ENCODE results near the gene FAM107B. TPM values are rescaled to one million over a fixed set of nuclear protein-coding genes. Genes with fewer than 3 reads are reported as not detected.
"Not testable (repeated sequence)": the region's sequence is repeated elsewhere in the genome, so short reads cannot be mapped to it uniquely, and the experiment has no call there.

The FAM107B gene
- total and polyA plus RNA-seq, 7 experiments from 2014 or later, result 167 to 236 (median 211) TPM

DNA sequence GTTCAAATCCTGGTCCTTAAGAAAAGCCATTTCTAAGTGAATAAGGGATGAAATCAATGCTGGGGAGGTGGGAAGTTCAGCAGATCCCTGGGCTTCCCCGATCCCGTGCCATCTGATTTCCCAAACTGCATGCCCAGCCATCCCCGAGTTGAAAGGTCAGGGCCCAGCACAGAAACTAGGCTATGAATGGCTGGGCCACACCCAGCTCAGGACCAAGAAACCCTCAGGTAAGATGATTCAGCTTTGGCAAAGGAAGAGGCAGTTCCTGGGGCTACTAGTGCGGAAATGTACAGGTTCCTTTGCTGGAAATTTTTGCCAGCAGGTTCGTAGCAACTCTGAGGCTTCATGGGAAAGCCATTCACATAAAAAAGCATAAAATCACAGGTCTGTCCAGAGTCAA lies 182.7 kb downstream of the FAM107B start:
- no peak for ATAC-seq
- POLR2A ChIA-PET, result interaction anchor here (0.7 to 20.1 kb wide), 2 partner anchors 25 to 58 kb away, joined by 3 to 429 read pairs; no protein-coding TSS in a partner anchor
- Mint-ChIP-seq H3K4me1 (peaks cover 38 to 92% (median 84%) of the 10 kb centered on the region in 7 donors), H3K36me3 (peaks cover 7 to 33% (median 29%) of the 10 kb centered on the region in 5 donors), H3K27me3 (no peaks in the 10 kb centered on the region), H3K27ac (peak overlapping the region in 8 of 9 donors; percentile 44 to 99 (median 74)), H3K9me3 (peaks cover 0 to 6% (median 0%) of the 10 kb centered on the region in 11 donors), H3K4me3 (peak overlapping the region in 4 of 10 donors; percentile 16 to 25 (median 22))
- Histone ChIP-seq H3K27me3 (ENCODE audit: control insufficient read depth in 2 of 2, insufficient read depth in 2 of 2, low read length in 2 of 2) (no peaks in the 10 kb centered on the region), H3K36me3 (ENCODE audit: control insufficient read depth in 2 of 3, insufficient read depth in 3 of 3, low read length in 3 of 3) (peaks cover 0 to 12% (median 0%) of the 10 kb centered on the region in 3 experiments), H3K4me1 (ENCODE audit: control insufficient read depth in 2 of 2, insufficient read depth in 2 of 2, low read length in 2 of 2) (peaks cover 39 to 40% of the 10 kb centered on the region in 2 donors), H3K4me3 (ENCODE audit: low read length) (no peak overlapping the region), H3K27ac (ENCODE audit: low read depth, low read length) (no peak overlapping the region), H3K9me3 (ENCODE audit: control insufficient read depth in 2 of 3, low read length in 3 of 3) (no peaks in the 10 kb centered on the region)
- intact Hi-C loops (cut with micrococcal nuclease), result no loop called here
- CTCF ChIA-PET, result no interaction called here
- DNase-seq, result no peak

DNA sequence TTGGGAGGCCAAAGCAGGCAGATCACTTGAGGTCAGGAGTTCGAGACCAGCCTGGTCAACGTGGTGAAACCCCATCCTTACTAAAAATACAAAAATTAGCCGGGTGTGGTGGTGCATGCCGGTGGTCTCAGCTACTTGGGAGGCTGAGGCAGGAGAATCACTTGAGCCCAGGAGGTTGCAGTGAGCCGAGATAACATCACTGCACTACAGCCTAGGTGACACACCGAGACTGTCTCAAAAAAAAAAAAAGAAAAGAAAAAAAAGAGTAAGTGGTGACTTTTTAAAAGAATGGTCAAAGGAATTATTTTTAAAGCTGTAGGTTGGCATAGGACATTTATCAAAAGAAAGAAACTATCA lies 185.8 kb downstream of the FAM107B start:
- ATAC-seq; H3K9me3 ChIP-seq (ENCODE audit: control insufficient read depth in 2 of 3, low read length in 3 of 3); H3K27me3 Mint-ChIP-seq; H3K36me3 ChIP-seq (ENCODE audit: control insufficient read depth in 2 of 3, insufficient read depth in 3 of 3, low read length in 3 of 3); H3K9me3 Mint-ChIP-seq; H3K27me3 ChIP-seq (ENCODE audit: control insufficient read depth in 2 of 2, insufficient read depth in 2 of 2, low read length in 2 of 2); H3K4me3 ChIP-seq (ENCODE audit: low read length): not testable (repeated sequence)
- Histone ChIP-seq H3K4me1 (ENCODE audit: control insufficient read depth in 2 of 2, insufficient read depth in 2 of 2, low read length in 2 of 2) (peaks cover 67 to 70% of the 10 kb centered on the region in 2 donors), H3K27ac (ENCODE audit: low read depth, low read length) (peak overlapping the region; percentile 83)
- DNase-seq, result peak in 1 of 9 donors; percentile 6
- peak overlapping the region; percentile 96 to 100 (median 99) for H3K27ac Mint-ChIP-seq
- peaks cover 0 to 18% (median 5%) of the 10 kb centered on the region in 5 donors for H3K36me3 Mint-ChIP-seq
- intact Hi-C loops (cut with micrococcal nuclease), result loop anchor here (1.0 to 5.0 kb wide), 5 partner anchors 13 to 248 kb away; partner anchors contain the start of genes CDNF (in 2 of the 2), HSPA14 (in 2 of the 2) and MSANTD7 (in 2 of the 2)
- peak overlapping the region; percentile 76 to 88 (median 84) for H3K4me3 Mint-ChIP-seq
- ChIA-PET POLR2A (interaction anchor here (1.4 to 20.1 kb wide), 8 partner anchors 9 to 134 kb away, joined by 3 to 429 read pairs (median 10); no protein-coding TSS in a partner anchor), CTCF (interaction anchor here (0.7 to 1.7 kb wide), 4 partner anchors 24 to 517 kb away, joined by 3 to 7 read pairs (median 3); no protein-coding TSS in a partner anchor)
- H3K4me1 Mint-ChIP-seq, result peaks cover 46 to 92% (median 87%) of the 10 kb centered on the region in 7 donors

DNA sequence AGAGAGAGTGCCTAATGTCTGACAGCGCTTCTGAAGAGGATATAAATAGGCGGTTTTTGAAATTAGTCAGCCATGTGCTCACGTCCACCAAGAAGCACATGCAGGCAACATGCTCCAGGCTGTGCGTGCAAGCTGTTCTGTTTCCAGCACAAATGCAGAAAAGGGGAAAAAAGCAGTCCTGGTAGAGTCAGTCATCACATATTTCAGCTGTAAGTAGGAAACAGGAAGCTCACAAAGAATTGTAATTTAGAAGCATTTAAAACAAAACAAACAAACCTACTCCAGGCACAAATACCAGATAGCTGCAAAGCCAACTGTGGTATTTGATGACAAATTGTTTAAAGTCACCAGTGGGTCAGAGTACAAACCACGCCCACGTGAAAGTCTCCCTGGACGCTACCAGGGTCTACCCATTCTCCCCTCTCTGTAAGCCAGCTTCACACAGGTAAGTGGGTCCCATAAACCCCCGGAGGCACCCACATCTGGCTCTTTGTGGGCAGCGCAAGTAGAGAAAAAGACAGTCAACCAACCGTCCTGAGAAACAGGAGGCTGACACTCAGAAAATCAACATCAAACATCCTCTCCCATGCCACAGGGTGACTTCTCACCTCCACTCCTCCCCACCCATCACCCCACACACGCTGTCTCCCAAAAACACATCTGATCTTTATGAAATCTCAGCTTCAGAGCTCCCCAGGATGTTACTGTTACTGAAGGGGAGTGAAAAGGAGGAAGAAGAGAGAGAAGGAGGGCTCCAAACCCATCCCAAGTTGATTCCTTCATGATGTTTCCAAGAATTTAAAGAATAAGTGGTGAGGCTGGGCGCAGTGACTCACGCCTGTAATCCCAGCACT lies 186.4 kb downstream of the FAM107B start:
- peaks cover 0 to 21% (median 5%) of the 10 kb centered on the region in 5 donors for H3K36me3 Mint-ChIP-seq

DNA sequence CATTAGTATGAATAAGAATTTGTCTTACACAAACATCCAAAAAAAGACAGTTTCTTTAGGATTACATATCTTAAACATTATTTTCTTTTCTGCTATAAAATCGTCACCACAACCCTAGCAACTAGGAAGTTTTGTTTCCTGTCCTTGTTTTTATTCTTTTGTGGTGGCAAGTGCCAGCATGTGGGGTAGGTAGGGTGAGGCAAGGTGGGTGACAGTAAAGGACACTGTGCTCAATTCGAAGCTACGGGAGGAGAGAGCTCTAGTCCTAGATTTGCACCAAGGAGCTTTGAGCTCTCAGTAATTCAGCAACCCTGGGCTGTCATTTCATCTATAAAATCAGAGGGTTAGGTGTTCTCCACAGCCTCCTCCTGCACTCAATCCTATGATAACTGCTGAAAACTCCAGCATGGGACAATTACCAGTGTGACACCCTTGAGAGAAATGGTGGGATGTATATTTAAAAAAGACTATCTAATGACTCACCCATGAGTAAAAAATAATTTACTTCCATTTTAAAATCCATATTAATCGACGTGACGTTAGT lies 187.1 kb downstream of the FAM107B start:
- no peaks in the 10 kb centered on the region for H3K36me3 ChIP-seq (ENCODE audit: control insufficient read depth in 2 of 3, insufficient read depth in 3 of 3, low read length in 3 of 3)
- H3K27me3 ChIP-seq (ENCODE audit: control insufficient read depth in 2 of 2, insufficient read depth in 2 of 2, low read length in 2 of 2), result no peaks in the 10 kb centered on the region
- ChIA-PET POLR2A (interaction anchor here (0.6 to 20.1 kb wide), 12 partner anchors 10 to 369 kb away, joined by 3 to 429 read pairs (median 6); partner anchors contain the start of gene CDNF), CTCF (interaction anchor here (0.6 to 1.7 kb wide), 6 partner anchors 11 to 51 kb away, joined by 3 to 12 read pairs (median 3); no protein-coding TSS in a partner anchor)
- Mint-ChIP-seq H3K27ac (peak overlapping the region; percentile 96 to 100 (median 99)), H3K27me3 (no peaks in the 10 kb centered on the region), H3K4me3 (peak overlapping the region; percentile 76 to 88 (median 84)), H3K9me3 (peaks cover 0 to 3% (median 0%) of the 10 kb centered on the region in 11 donors), H3K36me3 (peaks cover 0 to 24% (median 5%) of the 10 kb centered on the region in 5 donors), H3K4me1 (peaks cover 58 to 99% (median 97%) of the 10 kb centered on the region in 7 donors)
- no peaks in the 10 kb centered on the region for H3K9me3 ChIP-seq (ENCODE audit: control insufficient read depth in 2 of 3, low read length in 3 of 3)
- H3K27ac ChIP-seq (ENCODE audit: low read depth, low read length), result peak overlapping the region; percentile 83
- DNase-seq (peak in 7 of 9 donors; percentile 54 to 81 (median 64)), ATAC-seq (peak; percentile 33)
- intact Hi-C loops (cut with micrococcal nuclease), result loop anchor here (1.0 to 5.0 kb wide), 9 partner anchors 15 to 250 kb away; partner anchors contain the start of genes CDNF (in 2 of the 2), HSPA14 (in 2 of the 2) and MSANTD7 (in 2 of the 2)
- peak overlapping the region; percentile 31 for H3K4me3 ChIP-seq (ENCODE audit: low read length)
- peaks cover 79 to 80% of the 10 kb centered on the region in 2 donors for H3K4me1 ChIP-seq (ENCODE audit: control insufficient read depth in 2 of 2, insufficient read depth in 2 of 2, low read length in 2 of 2)

More for the DNA sequence above, 186.4 kb downstream of the FAM107B start:
- Histone ChIP-seq H3K27ac (ENCODE audit: low read depth, low read length) (peak overlapping the region; percentile 83), H3K9me3 (ENCODE audit: control insufficient read depth in 2 of 3, low read length in 3 of 3) (no peaks in the 10 kb centered on the region), H3K27me3 (ENCODE audit: control insufficient read depth in 2 of 2, insufficient read depth in 2 of 2, low read length in 2 of 2) (no peaks in the 10 kb centered on the region), H3K4me3 (ENCODE audit: low read length) (peak overlapping the region; percentile 31), H3K36me3 (ENCODE audit: control insufficient read depth in 2 of 3, insufficient read depth in 3 of 3, low read length in 3 of 3) (no peaks in the 10 kb centered on the region), H3K4me1 (ENCODE audit: control insufficient read depth in 2 of 2, insufficient read depth in 2 of 2, low read length in 2 of 2) (peaks cover 73 to 76% of the 10 kb centered on the region in 2 donors)
- DNase-seq, result peak in 6 of 9 donors; percentile 24 to 60 (median 44)
- Mint-ChIP-seq H3K27me3 (no peaks in the 10 kb centered on the region), H3K9me3 (peaks cover 0 to 3% (median 0%) of the 10 kb centered on the region in 11 donors), H3K4me1 (peaks cover 52 to 94% (median 93%) of the 10 kb centered on the region in 7 donors), H3K27ac (peak overlapping the region; percentile 96 to 100 (median 99)), H3K4me3 (peak overlapping the region; percentile 76 to 88 (median 84))
- intact Hi-C loops (cut with micrococcal nuclease), result loop anchor here (1.0 to 5.0 kb wide), 5 partner anchors 14 to 249 kb away; partner anchors contain the start of genes CDNF (in 2 of the 2), HSPA14 (in 2 of the 2) and MSANTD7 (in 2 of the 2)
- ATAC-seq, result peak; percentile 20
- CTCF ChIA-PET, result interaction anchor here (0.6 to 1.7 kb wide), 7 partner anchors 10 to 517 kb away, joined by 3 to 12 read pairs (median 3); no protein-coding TSS in a partner anchor
- POLR2A ChIA-PET, result interaction anchor here (0.6 to 20.1 kb wide), 12 partner anchors 10 to 368 kb away, joined by 3 to 429 read pairs (median 6); partner anchors contain the start of gene CDNF

DNA sequence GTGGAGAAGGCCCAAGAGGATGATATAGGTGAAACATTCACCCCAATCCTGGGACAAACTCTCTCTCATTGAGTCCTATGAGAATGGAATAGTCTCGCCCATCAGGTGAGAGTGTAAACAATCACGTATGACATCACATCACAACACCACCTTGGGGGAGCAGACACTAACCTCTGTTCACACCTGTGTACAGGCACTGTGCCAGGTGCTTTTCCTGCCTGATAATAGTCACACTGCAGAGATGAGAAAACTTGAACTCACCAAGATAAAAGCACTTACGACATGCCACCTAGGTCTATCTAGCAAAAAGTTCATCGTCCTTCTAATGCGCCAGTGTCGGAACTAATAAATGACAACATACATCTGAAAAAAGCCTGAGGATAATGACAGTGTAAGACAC lies 187.8 kb downstream of the FAM107B start:
- peaks cover 0 to 3% (median 0%) of the 10 kb centered on the region in 11 donors for H3K9me3 Mint-ChIP-seq
- H3K4me3 Mint-ChIP-seq, result peak overlapping the region; percentile 51 to 87 (median 78)
- H3K27me3 Mint-ChIP-seq, result no peaks in the 10 kb centered on the region
- H3K27me3 ChIP-seq (ENCODE audit: control insufficient read depth in 2 of 2, insufficient read depth in 2 of 2, low read length in 2 of 2), result no peaks in the 10 kb centered on the region
- no peaks in the 10 kb centered on the region for H3K36me3 ChIP-seq (ENCODE audit: control insufficient read depth in 2 of 3, insufficient read depth in 3 of 3, low read length in 3 of 3)
- H3K4me1 ChIP-seq (ENCODE audit: control insufficient read depth in 2 of 2, insufficient read depth in 2 of 2, low read length in 2 of 2), result peaks cover 80 to 86% of the 10 kb centered on the region in 2 donors
- intact Hi-C loops (cut with micrococcal nuclease), result loop anchor here (1.0 to 5.0 kb wide), 7 partner anchors 15 to 250 kb away; partner anchors contain the start of genes CDNF (in 2 of the 2), HSPA14 (in 2 of the 2) and MSANTD7 (in 2 of the 2)
- H3K27ac ChIP-seq (ENCODE audit: low read depth, low read length), result peak overlapping the region; percentile 83
- peak; percentile 67 for ATAC-seq
- H3K27ac Mint-ChIP-seq, result peak overlapping the region; percentile 96 to 100 (median 99)
- ChIA-PET CTCF (no interaction called here), POLR2A (interaction anchor here (0.9 to 20.1 kb wide), 4 partner anchors 18 to 43 kb away, joined by 3 to 429 read pairs (median 8); no protein-coding TSS in a partner anchor)
- H3K36me3 Mint-ChIP-seq, result peaks cover 0 to 26% (median 5%) of the 10 kb centered on the region in 5 donors
- peak overlapping the region; percentile 6 for H3K4me3 ChIP-seq (ENCODE audit: low read length)
- H3K9me3 ChIP-seq (ENCODE audit: control insufficient read depth in 2 of 3, low read length in 3 of 3), result no peaks in the 10 kb centered on the region
- DNase-seq, result peak in 8 of 9 donors; percentile 54 to 96 (median 82)
- H3K4me1 Mint-ChIP-seq, result peaks cover 62 to 99% (median 97%) of the 10 kb centered on the region in 7 donors
